Endometrial microvascular endothelial cells (primary cell): ENCODE data around the gene POTEB2. TPM values are rescaled to one million over a fixed set of nuclear protein-coding genes. Genes with fewer than 3 reads are reported as not detected.
"Not testable (repeated sequence)": the region's sequence is repeated elsewhere in the genome, so short reads cannot be mapped to it uniquely, and the experiment has no call there.

Experiments
- in situ Hi-C: cut with HindIII; loops from 2 replicates; pipeline ENCODE4 v1.10.0; 2017; ENCODE audit warnings: low sequenced_read_pairs, low pct_unique_long_range_greater_than_20kb; ENCODE audit errors: inconsistent ontology term
- total RNA-seq: library from RNA; depleted of rRNA; stranded (reverse); fragments of >200 nt; gene quantifications from one replicate; pipeline ENCODE4 v1.2.3, GENCODE V29; 2015; ENCODE audit errors: inconsistent ontology term

POTEB2 gene
- not detected for total RNA-seq

DNA sequence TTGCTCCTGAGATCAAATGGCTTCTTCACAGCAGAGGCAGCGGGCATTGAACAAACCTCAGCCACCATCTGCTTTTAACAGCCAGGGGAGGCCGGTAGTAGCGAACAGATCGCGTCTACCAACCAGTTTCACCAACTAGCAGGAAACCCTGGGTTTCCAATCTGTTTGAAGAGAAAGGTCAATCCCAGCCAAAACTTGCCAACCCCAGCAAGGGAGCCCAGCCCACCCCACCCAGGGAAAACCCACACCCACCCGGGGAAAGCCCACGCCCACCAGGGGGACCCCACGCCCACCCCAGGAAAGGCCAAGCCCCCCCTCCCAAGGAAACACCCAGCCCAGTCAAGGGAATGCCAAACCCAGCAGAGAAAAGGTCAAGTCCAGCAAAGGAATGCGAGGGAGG is at the start of gene POTEB2:
Gene POTEB2 (minus strand): TSS at position 101 of the 400 bp plus-strand sequence. CDS start 33 bp downstream, at position 68.
- in situ Hi-C loops, result not testable (repeated sequence)

DNA sequence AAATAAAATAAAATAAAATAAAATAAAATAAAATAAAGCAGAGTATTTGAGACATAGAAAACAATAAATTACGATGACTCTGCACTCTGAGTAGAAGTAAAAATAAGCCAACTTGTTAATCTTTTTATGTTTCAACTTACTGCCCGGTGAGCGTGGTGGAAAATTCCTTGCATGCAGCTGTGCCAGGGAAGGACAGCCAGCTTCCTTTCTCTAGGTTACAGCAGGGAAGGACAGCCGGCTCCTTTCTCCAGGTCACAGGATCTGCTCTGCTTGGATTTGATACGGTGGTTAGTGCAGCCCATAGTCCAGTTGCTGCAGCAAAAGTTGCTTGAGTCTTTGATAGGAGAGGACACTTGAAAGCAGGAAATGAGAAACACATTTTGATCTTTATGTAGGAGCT is 13.8 kb upstream of the POTEB2 start:
- in situ Hi-C loops, result not testable (repeated sequence)

DNA sequence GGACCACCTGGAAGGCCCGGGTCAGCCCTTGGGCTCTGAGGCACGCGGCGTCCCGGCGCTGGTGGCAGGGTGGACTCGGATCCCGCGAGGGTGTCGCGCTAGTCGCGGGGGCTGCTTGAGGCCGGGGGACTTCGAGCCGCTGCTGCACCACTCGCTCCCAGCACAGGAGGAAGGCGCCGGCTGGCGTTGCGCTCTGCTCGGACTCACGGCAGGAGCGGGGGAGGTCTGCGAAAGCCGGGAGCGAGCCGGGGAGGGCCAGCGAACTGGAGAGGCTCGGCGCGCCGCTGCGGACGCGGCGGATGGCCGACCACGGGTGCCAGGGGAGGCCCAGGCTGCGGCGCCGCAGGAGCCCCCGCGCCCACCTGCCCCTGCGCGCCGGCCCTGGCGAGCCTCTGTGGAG is 12.3 kb upstream of the POTEB2 start:
- in situ Hi-C loops, result not testable (repeated sequence)

DNA sequence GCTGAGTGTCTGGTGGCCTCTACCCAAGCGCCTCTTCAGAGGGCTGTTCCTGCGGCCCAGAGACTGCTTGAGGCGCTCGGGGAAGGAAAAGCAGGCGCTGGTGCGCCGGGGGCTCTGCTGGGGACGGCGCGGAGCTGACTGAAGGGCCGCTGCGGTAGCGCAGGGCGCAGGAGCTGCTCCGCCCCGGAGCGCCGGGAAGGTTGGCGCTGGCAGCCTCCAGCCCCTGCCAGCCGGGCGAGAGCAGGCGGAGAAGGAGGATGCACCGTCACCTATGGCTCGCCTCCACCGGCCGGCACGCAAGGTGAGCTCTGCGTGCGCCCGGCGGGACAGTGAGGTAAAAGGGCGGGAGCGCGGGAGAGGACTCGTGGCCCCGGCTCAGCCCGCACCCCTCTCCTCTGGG is 11.7 kb upstream of the POTEB2 start:
- in situ Hi-C loops, result not testable (repeated sequence)
